ENCODE measurements around the gene COA8.

- TF ChIP-seq ZBTB7A (IDR thresholded peaks at IDR 0.05; ENCODE audit: low read depth) (no peak), YY1 (IDR thresholded peaks at IDR 0.05; ENCODE audit: low read depth) (no peak), RAD21 (IDR thresholded peaks at IDR 0.05; ENCODE audit: low read depth) (no peak), CREB1 (IDR thresholded peaks at IDR 0.05; ENCODE audit: low read depth) (no peak), MAX (IDR thresholded peaks at IDR 0.05) (no peak), FOXM1 (IDR thresholded peaks at IDR 0.05; ENCODE audit: borderline replicate concordance, low read depth) (no peak), EP300 (IDR thresholded peaks at IDR 0.05; ENCODE audit: borderline replicate concordance) (no peak), TAF1 (IDR thresholded peaks at IDR 0.05; ENCODE audit: low read depth) (no peak), REST (IDR thresholded peaks at IDR 0.05; ENCODE audit: low read depth) (no peak), EGR1 (IDR thresholded peaks at IDR 0.05) (no peak), CEBPB (IDR thresholded peaks at IDR 0.05) (no peak), NFIC (IDR thresholded peaks at IDR 0.05) (no peak), TCF12 (IDR thresholded peaks at IDR 0.05; ENCODE audit: low read depth) (no peak)
- TF ChIP-seq, protein P1, sequence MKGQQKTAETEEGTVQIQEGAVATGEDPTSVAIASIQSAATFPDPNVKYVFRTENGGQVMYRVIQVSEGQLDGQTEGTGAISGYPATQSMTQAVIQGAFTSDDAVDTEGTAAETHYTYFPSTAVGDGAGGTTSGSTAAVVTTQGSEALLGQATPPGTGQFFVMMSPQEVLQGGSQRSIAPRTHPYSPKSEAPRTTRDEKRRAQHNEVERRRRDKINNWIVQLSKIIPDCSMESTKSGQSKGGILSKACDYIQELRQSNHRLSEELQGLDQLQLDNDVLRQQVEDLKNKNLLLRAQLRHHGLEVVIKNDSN (IDR thresholded peaks at IDR 0.05), result no peak
Measured at GRCh38 chr14:103520269-103520656, 42.5 kb upstream of the COA8 start.

All from Ishikawa (cell line).